Esophagus squamous epithelium (tissue), 5 donors: ENCODE results near the gene YAF2. TPM values are rescaled to one million over a fixed set of nuclear protein-coding genes. Genes with fewer than 3 reads are reported as not detected.
"Not testable (repeated sequence)": the region's sequence is repeated elsewhere in the genome, so short reads cannot be mapped to it uniquely, and the experiment has no call there.

ENCODE experiments used
- DNase-seq: peaks from one replicate; lab custom pipeline; 2025; lab: John Stamatoyannopoulos, UW
- H3K27ac ChIP-seq, 4 donors: fragments of 200-600 bp; sonication (generic); one replicate each; pipeline ENCODE4 v1.5.1; 2016 to 2019; ENCODE audit warnings: mild to moderate bottlenecking in 1 of 4
- H3K27me3 ChIP-seq, 4 donors: fragments of 200-600 bp; sonication (generic); 1 replicate in 3 of 4; 2 replicates in 1 of 4; pipeline versions ENCODE4 v1.5.1 to v1.6.0; 2017 to 2021; ENCODE audit warnings: antibody characterized with exemption in 1 of 4
- H3K36me3 ChIP-seq, 3 donors: fragments of 200-600 bp; sonication (generic); one replicate each; pipeline ENCODE4 v1.5.1; 2016 to 2019
- H3K4me1 ChIP-seq, 3 donors: fragments of 200-600 bp; sonication (generic); one replicate each; pipeline ENCODE4 v1.5.1; 2017 to 2019
- H3K4me3 ChIP-seq, 4 donors: fragments of 200-600 bp; sonication (generic); 1 replicate in 3 of 4; 2 replicates in 1 of 4; pipeline ENCODE4 v1.5.1; 2016 to 2019; ENCODE audit warnings: mild to moderate bottlenecking in 2 of 4, moderate library complexity in 1 of 4
- H3K9me3 ChIP-seq, 3 donors: fragments of 200-600 bp; sonication (generic); one replicate each; pipeline ENCODE4 v1.5.1; 2016 to 2019
- POLR2A ChIP-seq, 4 donors: fragments of 450-650 bp; IDR thresholded peaks; one replicate each; pipeline ENCODE4 v1.6.1; 2017; ENCODE audit warnings: antibody characterized with exemption in 4 of 4, mild to moderate bottlenecking in 4 of 4, moderate library complexity in 3 of 4
- WGBS, 2 donors: methylation state at CpG; one replicate each; pipeline ENCODE4 v1.1.5; 2018; 5-methylcytosine and 5-hydroxymethylcytosine counted together
- intact Hi-C: fragments of 100-400 bp; cut with DNase I; formaldehyde crosslinking; loops from one replicate; pipeline ENCODE4 v1.15.0; 2022
- total RNA-seq, 4 donors: library from RNA; depleted of rRNA; stranded (reverse); fragments of >200 nt; gene quantifications; one replicate each; pipeline ENCODE4 v1.1.0, GENCODE V29; 2016
- TF ChIP-seq, protein P1 (sequence below), 6 experiments: fragments of 450-650 bp in 4 of 6; fragments of 200-600 bp in 2 of 6; sonication (generic) in 2 of 6; IDR thresholded peaks; one replicate each; pipeline ENCODE4 v1.5.1; 2016 to 2019; ENCODE audit warnings: antibody characterized with exemption in 6 of 6, mild to moderate bottlenecking in 4 of 6, moderate library complexity in 4 of 6
- donor health status: DM: yes; HTN: yes; CAD: no.

Gene YAF2
- total RNA-seq, 4 donors from 2014 or later, result 4.9 to 25.2 (median 12.4) TPM

- Histone ChIP-seq H3K36me3 (peaks cover 0 to 38% (median 0%) of the 10 kb centered on the region in 3 donors), H3K4me1 (peaks cover 0 to 16% (median 4%) of the 10 kb centered on the region in 3 donors), H3K27me3 (no peaks in the 10 kb centered on the region), H3K9me3 (no peaks in the 10 kb centered on the region), H3K4me3 (no peak overlapping the region), H3K27ac (no peak overlapping the region)
- intact Hi-C loops, result no loop called here
- DNase-seq, result no peak
- no peak for TF ChIP-seq POLR2A (IDR thresholded peaks at IDR 0.05)
These were observed 39.0 kb downstream of the YAF2 start for GRCh38 chr12:42199007-42199406.

GRCh38 chr12:42196723-42197603 lies 41.1 kb downstream of the YAF2 start:
- Histone ChIP-seq H3K27ac (no peak overlapping the region), H3K4me3 (no peak overlapping the region), H3K4me1 (no peaks in the 10 kb centered on the region), H3K36me3 (peaks cover 0 to 58% (median 0%) of the 10 kb centered on the region in 3 donors), H3K9me3 (no peaks in the 10 kb centered on the region), H3K27me3 (no peaks in the 10 kb centered on the region)
- intact Hi-C loops, result no loop called here
- WGBS, 2 donors, result 87 to 91% methylated on average over 7 of the region's 7 CpGs
- TF ChIP-seq, protein P1, sequence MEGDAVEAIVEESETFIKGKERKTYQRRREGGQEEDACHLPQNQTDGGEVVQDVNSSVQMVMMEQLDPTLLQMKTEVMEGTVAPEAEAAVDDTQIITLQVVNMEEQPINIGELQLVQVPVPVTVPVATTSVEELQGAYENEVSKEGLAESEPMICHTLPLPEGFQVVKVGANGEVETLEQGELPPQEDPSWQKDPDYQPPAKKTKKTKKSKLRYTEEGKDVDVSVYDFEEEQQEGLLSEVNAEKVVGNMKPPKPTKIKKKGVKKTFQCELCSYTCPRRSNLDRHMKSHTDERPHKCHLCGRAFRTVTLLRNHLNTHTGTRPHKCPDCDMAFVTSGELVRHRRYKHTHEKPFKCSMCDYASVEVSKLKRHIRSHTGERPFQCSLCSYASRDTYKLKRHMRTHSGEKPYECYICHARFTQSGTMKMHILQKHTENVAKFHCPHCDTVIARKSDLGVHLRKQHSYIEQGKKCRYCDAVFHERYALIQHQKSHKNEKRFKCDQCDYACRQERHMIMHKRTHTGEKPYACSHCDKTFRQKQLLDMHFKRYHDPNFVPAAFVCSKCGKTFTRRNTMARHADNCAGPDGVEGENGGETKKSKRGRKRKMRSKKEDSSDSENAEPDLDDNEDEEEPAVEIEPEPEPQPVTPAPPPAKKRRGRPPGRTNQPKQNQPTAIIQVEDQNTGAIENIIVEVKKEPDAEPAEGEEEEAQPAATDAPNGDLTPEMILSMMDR (IDR thresholded peaks at IDR 0.05), result no peak
- no peak for TF ChIP-seq POLR2A (IDR thresholded peaks at IDR 0.05)
- no peak for DNase-seq

GRCh38 chr12:42192686-42193085 lies 45.4 kb downstream of the YAF2 start:
- Histone ChIP-seq H3K4me1 (no peaks in the 10 kb centered on the region), H3K27ac (no peak overlapping the region), H3K27me3 (no peaks in the 10 kb centered on the region), H3K4me3 (no peak overlapping the region), H3K36me3 (peaks cover 0 to 47% (median 0%) of the 10 kb centered on the region in 3 donors), H3K9me3 (no peaks in the 10 kb centered on the region)
- DNase-seq, result no peak
- intact Hi-C loops, result no loop called here
- 94 to 96% methylated on average over 4 to 6 of the region's 6 CpGs for WGBS, 2 donors
- TF ChIP-seq POLR2A (IDR thresholded peaks at IDR 0.05), result no peak
- TF ChIP-seq, protein P1 (IDR thresholded peaks at IDR 0.05), result no peak

DNA sequence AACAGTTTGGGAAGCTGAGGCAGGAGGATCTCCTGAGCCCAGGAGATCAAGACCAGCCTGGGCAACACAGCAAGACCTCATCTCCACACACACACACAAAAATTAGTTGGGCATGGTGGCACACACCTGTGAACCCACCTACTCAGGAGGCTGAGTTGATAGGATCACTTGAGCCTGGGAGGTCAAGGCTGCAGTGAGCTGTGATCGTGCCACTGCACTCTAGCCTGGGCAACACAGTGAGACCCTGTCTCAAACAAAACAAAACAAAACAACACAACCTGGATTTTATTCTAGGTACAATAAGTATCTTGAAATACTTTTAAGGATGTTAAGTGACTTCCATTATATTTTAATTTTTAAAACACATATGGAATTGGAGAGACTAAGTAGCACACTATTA lies 45.8 kb downstream of the YAF2 start:
- H3K4me3 ChIP-seq, result no peak overlapping the region
- intact Hi-C loops, result no loop called here
- no peak overlapping the region for H3K27ac ChIP-seq
- 100% methylated on average over 1 of the region's 1 CpG for WGBS, 2 donors
- no peaks in the 10 kb centered on the region for H3K9me3 ChIP-seq
- TF ChIP-seq, protein P1 (IDR thresholded peaks at IDR 0.05), result no peak
- TF ChIP-seq POLR2A (IDR thresholded peaks at IDR 0.05), result no peak
- no peak for DNase-seq
- no peaks in the 10 kb centered on the region for H3K27me3 ChIP-seq
- no peaks in the 10 kb centered on the region for H3K4me1 ChIP-seq
- H3K36me3 ChIP-seq, result peaks cover 0 to 45% (median 0%) of the 10 kb centered on the region in 3 donors

- Histone ChIP-seq H3K9me3 (no peaks in the 10 kb centered on the region), H3K27me3 (no peaks in the 10 kb centered on the region), H3K4me1 (no peaks in the 10 kb centered on the region), H3K4me3 (no peak overlapping the region), H3K27ac (no peak overlapping the region), H3K36me3 (peaks cover 0 to 26% (median 0%) of the 10 kb centered on the region in 3 donors)
- DNase-seq, result no peak
- intact Hi-C loops, result no loop called here
- no peak for TF ChIP-seq POLR2A (IDR thresholded peaks at IDR 0.05)
- TF ChIP-seq, protein P1 (IDR thresholded peaks at IDR 0.05), result no peak
These were observed 47.7 kb downstream of the YAF2 start for GRCh38 chr12:42190376-42190775.

- DNase-seq, H3K4me1 ChIP-seq, H3K9me3 ChIP-seq, intact Hi-C loops, H3K4me3 ChIP-seq, H3K27ac ChIP-seq, H3K27me3 ChIP-seq: not testable (repeated sequence)
- 89 to 98% methylated on average over 3 of the region's 3 CpGs for WGBS, 2 donors
- H3K36me3 ChIP-seq, result peaks cover 0 to 19% (median 0%) of the 10 kb centered on the region in 3 donors
These were observed 49.8 kb downstream of the YAF2 start for GRCh38 chr12:42188275-42188674.
